Neural progenitor cell (in vitro differentiated cells): ENCODE data around the gene ERO1B. TPM values are rescaled to one million over a fixed set of nuclear protein-coding genes. Genes with fewer than 3 reads are reported as not detected.

Experiments
- DNase-seq: peaks from one replicate; pipeline ENCODE4 v3.0.0-alpha.2; 2016; ENCODE audit warnings: low spot score
- H2AFZ ChIP-seq: fragments of 200-600 bp; sonication (generic); replicated peaks from 2 replicates; pipeline ENCODE4 v1.6.1; 2016; ENCODE audit warnings: antibody characterized with exemption
- H3F3A ChIP-seq: fragments of 200-600 bp; sonication (generic); 2 replicates; pipeline ENCODE4 v1.6.1; 2016; ENCODE audit warnings: antibody characterized with exemption, low read depth
- H3K27ac ChIP-seq: fragments of 200-600 bp; sonication (generic); 2 replicates; pipeline ENCODE4 v1.5.1; 2016; ENCODE audit warnings: mild to moderate bottlenecking
- H3K27me3 ChIP-seq: fragments of 200-600 bp; sonication (generic); 2 replicates; pipeline ENCODE4 v1.6.1; 2016; ENCODE audit warnings: mild to moderate bottlenecking, moderate library complexity
- H3K36me3 ChIP-seq: fragments of 200-600 bp; sonication (generic); 2 replicates; pipeline ENCODE4 v1.5.1; 2016
- H3K4me1 ChIP-seq: fragments of 200-600 bp; sonication (generic); 2 replicates; pipeline ENCODE4 v1.6.1; 2016; ENCODE audit warnings: mixed run types
- H3K4me2 ChIP-seq: fragments of 200-600 bp; sonication (generic); 2 replicates; pipeline ENCODE4 v1.6.1; 2016
- H3K4me3 ChIP-seq: fragments of 200-600 bp; sonication (generic); 2 replicates; pipeline ENCODE4 v1.5.1; 2016
- H3K79me2 ChIP-seq: fragments of 200-600 bp; sonication (generic); 2 replicates; pipeline ENCODE4 v1.6.1; 2016; ENCODE audit warnings: low read depth
- H3K9ac ChIP-seq: fragments of 200-600 bp; sonication (generic); 2 replicates; pipeline ENCODE4 v1.6.1; 2016
- H3K9me3 ChIP-seq: fragments of 200-600 bp; sonication (generic); 2 replicates; pipeline ENCODE4 v1.5.1; 2016; ENCODE audit warnings: low read depth
- H4K20me1 ChIP-seq: fragments of 200-600 bp; sonication (generic); 2 replicates; pipeline ENCODE4 v1.6.1; 2016; ENCODE audit warnings: low read depth
- H3K27ac Mint-ChIP-seq: 3 replicates; pipeline ENCODE4 v1.8.0; 2021; ENCODE audit warnings: mixed read lengths
- H3K27me3 Mint-ChIP-seq: 2 replicates; pipeline ENCODE4 v1.8.0; 2022; ENCODE audit warnings: low read depth, mild to moderate bottlenecking, inconsistent platforms, moderate library complexity, mixed read lengths; ENCODE audit not compliant: insufficient read depth
- H3K36me3 Mint-ChIP-seq: 3 replicates; pipeline ENCODE4 v1.8.0; 2021; ENCODE audit warnings: mixed read lengths
- H3K4me1 Mint-ChIP-seq: 3 replicates; pipeline ENCODE4 v1.8.0; 2021; ENCODE audit warnings: mixed read lengths
- H3K4me3 Mint-ChIP-seq: 3 replicates; pipeline ENCODE4 v1.8.0; 2021; ENCODE audit warnings: mild to moderate bottlenecking, moderate library complexity, mixed read lengths
- H3K9me3 Mint-ChIP-seq: 3 replicates; pipeline ENCODE4 v1.8.0; 2020; ENCODE audit warnings: mixed read lengths
- CTCF ChIP-seq: fragments of 200-600 bp; sonication (generic); IDR thresholded peaks from 2 replicates; pipeline ENCODE4 v1.5.1; 2017; ENCODE audit warnings: antibody characterized with exemption, mild to moderate bottlenecking
- EZH2 ChIP-seq: fragments of 200-600 bp; sonication (generic); IDR thresholded peaks from 2 replicates; pipeline ENCODE4 v1.6.1; 2017; ENCODE audit warnings: antibody characterized with exemption, mild to moderate bottlenecking, moderate library complexity
- EZH2phosphoT487 ChIP-seq: fragments of 200-600 bp; sonication (generic); IDR thresholded peaks from 2 replicates; pipeline ENCODE4 v1.6.1; 2017; ENCODE audit warnings: antibody characterized with exemption
- total RNA-seq: library from RNA; depleted of rRNA; stranded (reverse); fragments of >200 nt; gene quantifications from 2 replicates; pipeline ENCODE4 v1.2.3, GENCODE V29; 2015; ENCODE audit warnings: low replicate concordance

ERO1B gene
- total RNA-seq, 1 donor from 2014 or later, result 6.7 TPM

DNA sequence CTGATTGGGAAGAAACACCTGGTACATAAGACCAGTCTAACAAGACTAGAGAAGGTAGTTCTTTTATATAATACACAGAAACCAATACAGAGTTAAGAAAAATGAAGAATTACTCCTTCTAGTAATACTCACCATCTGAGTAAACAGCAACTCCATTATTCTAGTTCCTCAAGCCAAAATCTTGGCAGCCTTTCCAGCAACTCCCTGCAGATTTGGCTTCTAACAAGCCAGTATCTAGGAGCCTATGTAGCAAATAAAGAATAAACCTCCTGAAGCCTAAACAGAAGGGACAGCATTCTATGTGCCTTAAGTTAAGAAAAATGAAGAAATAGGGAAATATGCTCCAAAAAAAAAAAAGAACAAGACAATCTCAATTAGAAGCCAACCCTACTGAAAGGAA, 24.5 kb downstream of the ERO1B start:
- no peaks in the 10 kb centered on the region for H3K79me2 ChIP-seq
- Mint-ChIP-seq H3K36me3 (peaks cover 15% of the 10 kb centered on the region), H3K4me1 (no peaks in the 10 kb centered on the region), H3K27ac (no peak overlapping the region), H3K9me3 (peaks cover 30% of the 10 kb centered on the region), H3K27me3 (peaks cover 3% of the 10 kb centered on the region), H3K4me3 (no peak overlapping the region)
- H3K27ac ChIP-seq, result no peak overlapping the region
- no peak for TF ChIP-seq EZH2phosphoT487
- TF ChIP-seq CTCF, result no peak
- no peak for TF ChIP-seq EZH2
- no peaks in the 10 kb centered on the region for H3K27me3 ChIP-seq
- H4K20me1 ChIP-seq, result no peaks in the 10 kb centered on the region
- H3K9ac ChIP-seq, result no peak overlapping the region
- no peak overlapping the region for H3K4me2 ChIP-seq
- H3K4me1 ChIP-seq, result no peaks in the 10 kb centered on the region
- H3K36me3 ChIP-seq, result no peaks in the 10 kb centered on the region
- no peak for DNase-seq
- H3K9me3 ChIP-seq, result peaks cover 13% of the 10 kb centered on the region
- no peak overlapping the region for H3K4me3 ChIP-seq
- no peaks in the 10 kb centered on the region for H3F3A ChIP-seq
- H2AFZ ChIP-seq, result no peak overlapping the region

DNA sequence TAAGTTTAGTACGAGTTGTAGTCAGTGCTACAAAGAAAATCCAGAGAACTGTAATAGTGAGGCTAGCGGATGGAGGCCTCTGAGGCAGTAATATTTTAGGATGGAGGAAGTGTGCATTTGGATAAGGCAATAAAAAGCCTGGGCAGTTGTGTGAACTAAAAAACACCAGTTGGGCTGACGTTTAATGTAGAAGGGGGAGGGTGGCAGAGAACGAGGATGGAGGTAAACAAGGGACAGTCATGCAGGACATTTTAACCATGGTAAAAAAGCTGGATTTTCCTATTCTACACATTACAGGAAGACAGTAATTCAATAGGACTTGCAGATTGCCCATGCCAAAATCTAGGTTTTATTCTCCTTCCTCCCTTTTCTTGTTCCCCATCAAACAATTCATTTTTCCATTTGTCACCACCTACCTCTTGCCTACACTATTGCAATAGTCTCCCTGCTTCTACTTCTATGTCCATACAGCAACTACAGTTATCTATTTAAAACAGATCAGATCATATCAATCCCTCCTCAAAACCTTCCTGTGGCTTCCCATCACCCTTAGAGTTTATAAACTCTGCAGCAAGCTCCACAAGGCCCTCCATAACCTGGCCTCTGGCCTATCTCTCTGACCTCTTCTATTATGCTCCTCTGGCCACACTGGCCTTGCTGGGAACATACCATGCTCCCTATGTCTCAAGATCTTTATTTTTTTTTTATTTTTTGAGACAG, 27.7 kb downstream of the ERO1B start:
- no peak for TF ChIP-seq CTCF
- no peak for TF ChIP-seq EZH2
- no peak for TF ChIP-seq EZH2phosphoT487
- Mint-ChIP-seq H3K4me1 (no peaks in the 10 kb centered on the region), H3K36me3 (peaks cover 8% of the 10 kb centered on the region), H3K4me3 (no peak overlapping the region), H3K27me3 (peaks cover 3% of the 10 kb centered on the region), H3K9me3 (peaks cover 13% of the 10 kb centered on the region), H3K27ac (no peak overlapping the region)
- Histone ChIP-seq H2AFZ (no peak overlapping the region), H3K27ac (no peak overlapping the region), H3K36me3 (no peaks in the 10 kb centered on the region), H3K4me3 (no peak overlapping the region), H3K9ac (no peak overlapping the region), H3K9me3 (peaks cover 7% of the 10 kb centered on the region), H4K20me1 (no peaks in the 10 kb centered on the region), H3K27me3 (no peaks in the 10 kb centered on the region), H3K79me2 (no peaks in the 10 kb centered on the region), H3F3A (no peaks in the 10 kb centered on the region), H3K4me1 (no peaks in the 10 kb centered on the region), H3K4me2 (no peak overlapping the region)
- no peak for DNase-seq

- Histone ChIP-seq H3K9ac (no peak overlapping the region), H3K4me3 (no peak overlapping the region), H3K27ac (no peak overlapping the region), H3K36me3 (no peaks in the 10 kb centered on the region), H3K27me3 (no peaks in the 10 kb centered on the region), H3K79me2 (no peaks in the 10 kb centered on the region), H3K9me3 (peaks cover 3% of the 10 kb centered on the region), H3K4me1 (no peaks in the 10 kb centered on the region), H4K20me1 (no peaks in the 10 kb centered on the region), H3K4me2 (no peak overlapping the region), H3F3A (no peaks in the 10 kb centered on the region), H2AFZ (no peak overlapping the region)
- no peak for DNase-seq
- no peaks in the 10 kb centered on the region for H3K4me1 Mint-ChIP-seq
- TF ChIP-seq EZH2, result no peak
- no peak overlapping the region for H3K27ac Mint-ChIP-seq
- H3K36me3 Mint-ChIP-seq, result peaks cover 6% of the 10 kb centered on the region
- peaks cover 9% of the 10 kb centered on the region for H3K9me3 Mint-ChIP-seq
- no peak overlapping the region for H3K4me3 Mint-ChIP-seq
- H3K27me3 Mint-ChIP-seq, result peaks cover 3% of the 10 kb centered on the region
Observed at GRCh38 chr1:236253119-236253518, 28.6 kb downstream of the ERO1B start.

DNA sequence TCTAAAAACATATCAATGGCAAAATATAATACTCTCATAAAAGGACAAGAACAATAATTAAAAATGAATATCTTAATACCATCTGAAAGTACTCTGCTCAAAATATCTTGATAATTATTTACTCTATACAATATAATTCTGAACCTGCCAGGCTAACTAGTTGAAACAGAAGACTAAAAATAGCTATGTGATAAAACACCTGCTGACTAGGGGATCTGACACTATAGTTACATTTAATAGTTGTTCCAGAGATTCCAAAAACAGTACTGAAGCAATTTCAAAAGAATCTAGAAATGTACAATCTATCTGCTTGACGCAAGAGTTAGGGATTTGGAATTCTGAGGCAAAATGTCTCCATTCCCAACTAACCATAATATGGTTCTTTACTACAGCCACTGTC, 30.2 kb downstream of the ERO1B start:
- H3K4me3 Mint-ChIP-seq, result no peak overlapping the region
- Histone ChIP-seq H3K36me3 (no peaks in the 10 kb centered on the region), H3K79me2 (no peaks in the 10 kb centered on the region), H2AFZ (no peak overlapping the region), H3K9me3 (no peaks in the 10 kb centered on the region), H4K20me1 (no peaks in the 10 kb centered on the region), H3K4me1 (no peaks in the 10 kb centered on the region), H3K27me3 (no peaks in the 10 kb centered on the region), H3K4me3 (no peak overlapping the region), H3K4me2 (no peak overlapping the region), H3F3A (no peaks in the 10 kb centered on the region), H3K9ac (no peak overlapping the region), H3K27ac (no peak overlapping the region)
- no peak for TF ChIP-seq EZH2
- TF ChIP-seq CTCF, result no peak
- TF ChIP-seq EZH2phosphoT487, result no peak
- no peak for DNase-seq
- no peak overlapping the region for H3K27ac Mint-ChIP-seq
- no peaks in the 10 kb centered on the region for H3K36me3 Mint-ChIP-seq
- H3K27me3 Mint-ChIP-seq, result peaks cover 3% of the 10 kb centered on the region
- no peaks in the 10 kb centered on the region for H3K4me1 Mint-ChIP-seq
- H3K9me3 Mint-ChIP-seq, result no peaks in the 10 kb centered on the region
